H9 (cell line): ENCODE results near the gene MAD1L1. TPM values are rescaled to one million over a fixed set of nuclear protein-coding genes. Genes with fewer than 3 reads are reported as not detected.

ENCODE experiments used
- DNase-seq: peaks from one replicate; pipeline ENCODE4 v3.0.0-alpha.2; 2017
- H2AFZ ChIP-seq: one replicate; pipeline ENCODE4 v1.6.1; 2013; ENCODE audit warnings: mild to moderate bottlenecking, low read length, control low read depth, moderate library complexity
- H2AK5ac ChIP-seq: 2 replicates; pipeline ENCODE4 v1.6.1; 2013; ENCODE audit warnings: low read length, control low read depth, mixed read lengths; ENCODE audit not compliant: insufficient read length
- H2BK120ac ChIP-seq: one replicate; pipeline ENCODE4 v1.6.1; 2013; ENCODE audit warnings: low read depth, mild to moderate bottlenecking, low read length, control low read depth, inconsistent platforms; ENCODE audit not compliant: poor library complexity, severe bottlenecking
- H2BK12ac ChIP-seq: 2 replicates; pipeline ENCODE4 v1.6.1; 2013; ENCODE audit warnings: low read length, control low read depth, mixed read lengths, low read depth; ENCODE audit not compliant: insufficient read length
- H2BK15ac ChIP-seq: 2 replicates; pipeline ENCODE4 v1.6.1; 2013; ENCODE audit warnings: low read depth, low read length, control low read depth
- H2BK20ac ChIP-seq: one replicate; pipeline ENCODE4 v1.6.1; 2013; ENCODE audit warnings: low read depth, mild to moderate bottlenecking, low read length, control low read depth, inconsistent platforms; ENCODE audit not compliant: poor library complexity, severe bottlenecking
- H2BK5ac ChIP-seq: 2 replicates; pipeline ENCODE4 v1.6.1; 2013; ENCODE audit warnings: low read length, control low read depth, mixed read lengths; ENCODE audit not compliant: insufficient read length
- H3K14ac ChIP-seq: 2 replicates; pipeline ENCODE4 v1.6.1; 2013; ENCODE audit warnings: low read length, control low read depth; ENCODE audit not compliant: insufficient read depth
- H3K18ac ChIP-seq: 2 replicates; pipeline ENCODE4 v1.6.1; 2013; ENCODE audit warnings: low read depth, mild to moderate bottlenecking, mixed read lengths, low read length, control low read depth; ENCODE audit not compliant: insufficient read length
- H3K23ac ChIP-seq: 2 replicates; pipeline ENCODE4 v1.6.1; 2013; ENCODE audit warnings: low read length, control low read depth, mixed read lengths, low read depth; ENCODE audit not compliant: insufficient read length
- H3K23me2 ChIP-seq: 2 replicates; pipeline ENCODE4 v1.6.1; 2013; ENCODE audit warnings: low read depth, mild to moderate bottlenecking, mixed read lengths, low read length, control low read depth; ENCODE audit not compliant: insufficient read length, poor library complexity, severe bottlenecking
- H3K27ac ChIP-seq: 2 replicates; pipeline ENCODE4 v1.5.1; 2013; ENCODE audit warnings: low read length, control low read depth, mixed read lengths, low read depth; ENCODE audit not compliant: insufficient read length
- H3K27me3 ChIP-seq: 2 replicates; pipeline ENCODE4 v1.6.1; 2013; ENCODE audit warnings: low read length, control low read depth, inconsistent platforms; ENCODE audit not compliant: insufficient read depth
- H3K4ac ChIP-seq: 2 replicates; pipeline ENCODE4 v1.6.1; 2013; ENCODE audit warnings: low read depth, mild to moderate bottlenecking, control low read depth, inconsistent platforms, low read length, moderate library complexity
- H3K4me1 ChIP-seq: 2 replicates; pipeline ENCODE4 v1.6.1; 2013; ENCODE audit warnings: low read length, control low read depth, inconsistent platforms; ENCODE audit not compliant: insufficient read depth
- H3K4me2 ChIP-seq: 2 replicates; pipeline ENCODE4 v1.6.1; 2013; ENCODE audit warnings: low read length, control low read depth, mixed read lengths; ENCODE audit not compliant: insufficient read length, insufficient read depth
- H3K56ac ChIP-seq: 2 replicates; pipeline ENCODE4 v1.6.1; 2013; ENCODE audit warnings: low read depth, mild to moderate bottlenecking, mixed read lengths, low read length, control low read depth; ENCODE audit not compliant: insufficient read length
- H3K79me1 ChIP-seq: 2 replicates; pipeline ENCODE4 v1.6.1; 2013; ENCODE audit warnings: low read depth, mild to moderate bottlenecking, moderate library complexity, low read length, control low read depth, inconsistent platforms; ENCODE audit not compliant: insufficient read depth, poor library complexity, severe bottlenecking
- H3K79me2 ChIP-seq: 2 replicates; pipeline ENCODE4 v1.6.1; 2013; ENCODE audit warnings: low read length, control low read depth, inconsistent platforms; ENCODE audit not compliant: insufficient read depth
- H3K9ac ChIP-seq: 2 replicates; pipeline ENCODE4 v1.6.1; 2013; ENCODE audit warnings: low read length, control low read depth, mixed read lengths; ENCODE audit not compliant: insufficient read length; ENCODE audit errors: extremely low read depth
- H3K9me3 ChIP-seq: one replicate; pipeline ENCODE4 v1.6.1; 2013; ENCODE audit warnings: low read depth, low read length, inconsistent platforms; ENCODE audit not compliant: control insufficient read depth
- H3T11ph ChIP-seq: one replicate; pipeline ENCODE4 v1.6.1; 2013; ENCODE audit warnings: mild to moderate bottlenecking, low read length, control low read depth, inconsistent platforms
- H4K20me1 ChIP-seq: one replicate; pipeline ENCODE4 v1.6.1; 2013; ENCODE audit not compliant: control insufficient read depth, insufficient read length, insufficient read depth
- H4K5ac ChIP-seq: 2 replicates; pipeline ENCODE4 v1.6.1; 2013; ENCODE audit warnings: low read depth, mild to moderate bottlenecking, mixed read lengths, low read length, control low read depth; ENCODE audit not compliant: insufficient read length
- H4K8ac ChIP-seq: replicated peaks from 2 replicates; pipeline ENCODE4 v1.6.1; 2013; ENCODE audit warnings: low read length, control low read depth, mixed read lengths, low read depth; ENCODE audit not compliant: insufficient read length
- H4K91ac ChIP-seq: 2 replicates; pipeline ENCODE4 v1.6.1; 2013; ENCODE audit warnings: low read depth, mild to moderate bottlenecking, moderate library complexity, mixed read lengths, low read length, control low read depth; ENCODE audit not compliant: insufficient read length
- H3K27ac Mint-ChIP-seq, 3 experiments: 2 replicates in 2 of 3; 3 replicates in 1 of 3; pipeline ENCODE4 v1.8.0; 2020 to 2021; ENCODE audit warnings: mixed read lengths in 3 of 3, mild to moderate bottlenecking in 1 of 3, moderate library complexity in 1 of 3
- H3K27me3 Mint-ChIP-seq: 2 replicates; pipeline ENCODE4 v1.8.0; 2021; ENCODE audit warnings: low read depth, mild to moderate bottlenecking, moderate library complexity, mixed read lengths
- H3K36me3 Mint-ChIP-seq, 3 experiments: 2 replicates in 2 of 3; 3 replicates in 1 of 3; pipeline ENCODE4 v1.8.0; 2020 to 2021; ENCODE audit warnings: low read depth in 3 of 3, mixed read lengths in 3 of 3; ENCODE audit not compliant: insufficient read depth in 1 of 3
- H3K4me1 Mint-ChIP-seq, 2 experiments: 2 replicates each; pipeline ENCODE4 v1.8.0; 2020; ENCODE audit warnings: mixed read lengths in 2 of 2
- H3K4me3 Mint-ChIP-seq, 2 experiments: 2 replicates in 1 of 2; 3 replicates in 1 of 2; pipeline ENCODE4 v1.8.0; 2020 to 2021; ENCODE audit warnings: mild to moderate bottlenecking in 2 of 2, mixed read lengths in 2 of 2, moderate library complexity in 1 of 2
- H3K9me3 Mint-ChIP-seq, 2 experiments: 2 replicates in 1 of 2; 3 replicates in 1 of 2; pipeline ENCODE4 v1.8.0; 2020; ENCODE audit warnings: mild to moderate bottlenecking in 2 of 2, mixed read lengths in 2 of 2, moderate library complexity in 1 of 2
- WGBS: extraction: QIAGEN DNeasy Blood & Tissue Kit; methylation state at CpG from one replicate; pipeline ENCODE4 v1.1.7; 2013; ENCODE audit warnings: missing lambda C conversion rate, low lambda C conversion rate, mixed read lengths; ENCODE audit not compliant: insufficient read length; ENCODE audit errors: extremely low coverage; 5-methylcytosine and 5-hydroxymethylcytosine counted together
- total RNA-seq: library from RNA; stranded (reverse); gene quantifications from 2 replicates; pipeline ENCODE4 v1.2.1, GENCODE V29; 2021
- TF ChIP-seq, protein P1 (sequence below): fragments of 200-600 bp; sonication (generic); conservative IDR thresholded peaks from 3 replicates; pipeline ENCODE4 v1.8.0; 2021; ENCODE audit warnings: antibody characterized with exemption, mild to moderate bottlenecking

Gene MAD1L1
- total RNA-seq, 1 experiment from 2014 or later = 39.0 TPM

DNA sequence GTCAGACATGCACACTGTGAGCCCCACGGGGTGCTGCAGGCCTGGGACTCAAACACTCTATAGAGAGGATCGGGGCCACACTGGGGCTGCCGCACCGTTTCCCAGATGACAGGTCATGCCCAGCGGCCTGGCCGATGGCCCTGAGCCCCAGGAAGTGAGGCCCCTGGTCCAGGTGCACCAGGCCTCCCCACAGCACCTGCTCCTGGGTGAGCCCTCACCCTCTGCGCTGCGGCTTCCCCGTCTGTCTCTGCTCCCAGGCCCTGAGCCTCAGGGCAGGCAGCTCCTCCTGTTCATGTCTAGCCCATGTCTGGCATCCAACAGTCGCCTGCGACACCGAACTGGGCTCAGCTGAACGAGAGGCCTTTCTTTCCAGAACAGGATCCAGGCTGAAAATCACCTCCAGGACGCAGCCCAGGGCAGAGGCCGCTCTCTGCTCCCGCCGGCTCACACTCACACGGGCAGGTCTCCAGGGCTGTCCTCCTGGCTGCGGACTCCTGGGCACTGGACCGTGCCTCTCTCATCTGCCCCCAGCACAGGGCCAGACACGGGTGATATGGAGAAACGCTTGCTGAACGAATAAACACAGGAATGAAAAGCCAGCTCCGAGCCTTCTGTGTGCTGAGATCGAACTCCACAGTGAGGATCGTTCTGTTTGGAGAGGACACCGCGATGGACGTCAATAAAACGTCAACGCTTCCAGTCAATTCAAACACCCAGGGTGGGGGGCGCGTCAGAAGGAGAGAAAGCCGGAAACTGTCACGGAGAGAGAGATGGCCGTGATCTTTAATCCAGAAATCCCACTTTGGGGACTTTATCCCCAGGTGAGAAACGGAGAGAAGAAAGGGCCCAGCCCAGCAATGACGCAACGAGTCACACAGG is 360.3 kb downstream of the MAD1L1 start:
- H3K27ac ChIP-seq = no peak overlapping the region
- no peak overlapping the region for H3K14ac ChIP-seq
- H3K79me2 ChIP-seq = no peaks in the 10 kb centered on the region
- H3K4me2 ChIP-seq = no peak overlapping the region
- Mint-ChIP-seq H3K9me3 (peaks cover 8 to 14% of the 10 kb centered on the region in 2 experiments; a peak in 4 of 5 replicates), H3K4me1 (peaks cover 13 to 16% of the 10 kb centered on the region in 2 experiments), H3K27ac (no peak overlapping the region; a peak in 1 of 7 replicates), H3K27me3 (no peaks in the 10 kb centered on the region), H3K4me3 (no peak overlapping the region), H3K36me3 (peaks cover 0 to 13% (median 3%) of the 10 kb centered on the region in 3 experiments; a peak in 4 of 7 replicates)
- no peak overlapping the region for H2BK15ac ChIP-seq
- H3K27me3 ChIP-seq = no peaks in the 10 kb centered on the region
- peaks cover 2% of the 10 kb centered on the region for H3K79me1 ChIP-seq
- no peaks in the 10 kb centered on the region for H3K4me1 ChIP-seq
- H3K56ac ChIP-seq = no peak overlapping the region
- no peaks in the 10 kb centered on the region for H4K20me1 ChIP-seq
- H2BK12ac ChIP-seq = no peak overlapping the region
- H2AFZ ChIP-seq = no peak overlapping the region
- no peak overlapping the region for H3K23ac ChIP-seq
- H3K4ac ChIP-seq = no peak overlapping the region; the same call in 1 of the 2 replicates
- H4K5ac ChIP-seq = no peak overlapping the region
- no peak overlapping the region for H2BK120ac ChIP-seq
- H3K9ac ChIP-seq = no peak overlapping the region
- no peak overlapping the region for H2AK5ac ChIP-seq
- H3K9me3 ChIP-seq = no peaks in the 10 kb centered on the region
- H4K91ac ChIP-seq = no peak overlapping the region
- DNase-seq = no peak
- TF ChIP-seq, protein P1, sequence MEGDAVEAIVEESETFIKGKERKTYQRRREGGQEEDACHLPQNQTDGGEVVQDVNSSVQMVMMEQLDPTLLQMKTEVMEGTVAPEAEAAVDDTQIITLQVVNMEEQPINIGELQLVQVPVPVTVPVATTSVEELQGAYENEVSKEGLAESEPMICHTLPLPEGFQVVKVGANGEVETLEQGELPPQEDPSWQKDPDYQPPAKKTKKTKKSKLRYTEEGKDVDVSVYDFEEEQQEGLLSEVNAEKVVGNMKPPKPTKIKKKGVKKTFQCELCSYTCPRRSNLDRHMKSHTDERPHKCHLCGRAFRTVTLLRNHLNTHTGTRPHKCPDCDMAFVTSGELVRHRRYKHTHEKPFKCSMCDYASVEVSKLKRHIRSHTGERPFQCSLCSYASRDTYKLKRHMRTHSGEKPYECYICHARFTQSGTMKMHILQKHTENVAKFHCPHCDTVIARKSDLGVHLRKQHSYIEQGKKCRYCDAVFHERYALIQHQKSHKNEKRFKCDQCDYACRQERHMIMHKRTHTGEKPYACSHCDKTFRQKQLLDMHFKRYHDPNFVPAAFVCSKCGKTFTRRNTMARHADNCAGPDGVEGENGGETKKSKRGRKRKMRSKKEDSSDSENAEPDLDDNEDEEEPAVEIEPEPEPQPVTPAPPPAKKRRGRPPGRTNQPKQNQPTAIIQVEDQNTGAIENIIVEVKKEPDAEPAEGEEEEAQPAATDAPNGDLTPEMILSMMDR = no peak
- no peak overlapping the region for H4K8ac ChIP-seq
- no peak overlapping the region for H3T11ph ChIP-seq
- H2BK5ac ChIP-seq = no peak overlapping the region
- H3K23me2 ChIP-seq = no peaks in the 10 kb centered on the region
- H2BK20ac ChIP-seq = no peak overlapping the region
- WGBS = no CpG with 5 or more reads among the region's 39 CpGs
- no peak overlapping the region for H3K18ac ChIP-seq
